Inflammatory macrophage treated with lipopolysaccharide for 1 hour (primary cell): ENCODE measurements around the gene TMCO6.
"Not testable (repeated sequence)": the region's sequence is repeated elsewhere in the genome, so short reads cannot be mapped to it uniquely, and the experiment has no call there.

Experiments
- DNase-seq, 2 donors: peaks; one replicate each; pipeline ENCODE4 v3.0.0-alpha.2; 2020 to 2022

TMCO6 gene

DNA sequence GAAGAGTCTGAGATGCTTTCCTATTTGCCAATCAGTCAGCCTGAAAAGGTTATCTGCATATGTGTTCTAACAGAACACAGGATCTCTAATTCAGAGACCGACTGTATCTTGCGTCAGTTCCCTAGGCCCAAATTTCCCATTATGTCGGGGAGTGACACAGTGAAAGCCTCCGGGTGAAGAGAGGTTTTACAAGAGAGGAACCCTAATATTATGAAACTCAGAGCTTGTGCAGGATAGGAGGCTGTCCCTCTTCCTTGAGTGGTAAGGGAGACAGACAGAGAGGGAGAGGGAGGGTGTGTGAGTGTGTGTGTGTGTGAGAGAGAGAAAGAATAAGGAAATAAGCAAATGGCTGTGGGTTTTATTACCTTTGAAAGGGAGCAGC is 8.2 kb upstream of the TMCO6 start:
- peak; percentile 93 to 95 for DNase-seq

- DNase-seq = no peak
These were observed 7.4 kb upstream of the TMCO6 start for GRCh38 chr5:140631831-140632365.

- DNase-seq = peak; percentile 77 to 86
These were observed 6.8 kb upstream of the TMCO6 start for GRCh38 chr5:140632366-140633020.

DNA sequence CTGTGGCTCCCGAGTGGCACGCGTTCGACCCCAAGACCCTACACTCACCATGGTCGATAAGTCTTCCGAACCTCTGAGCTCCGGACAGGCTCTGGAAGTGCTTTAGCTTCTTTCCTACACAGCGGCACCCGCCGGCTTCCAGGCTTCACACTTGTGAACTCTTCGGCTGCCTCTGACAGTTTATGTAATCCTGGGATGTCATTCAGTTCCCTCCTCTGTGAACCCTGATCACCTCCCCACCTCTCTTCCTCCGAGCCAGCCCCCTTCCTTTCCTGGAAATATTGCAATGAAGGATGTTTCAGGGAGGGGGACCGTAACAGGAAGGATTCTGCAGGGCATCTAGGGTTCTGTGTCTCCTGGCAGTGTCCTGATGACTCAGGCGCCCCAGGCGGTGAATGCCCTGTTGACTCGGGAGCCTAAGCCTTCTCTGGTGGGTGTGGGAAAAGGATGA is 6.2 kb upstream of the TMCO6 start, which contains the start of gene CD14:
Gene CD14 (minus strand): TSS at position 155 of the 451 bp plus-strand sequence. CDS start 104 bp downstream, at position 51.
- peak; percentile 80 to 93 for DNase-seq

DNA sequence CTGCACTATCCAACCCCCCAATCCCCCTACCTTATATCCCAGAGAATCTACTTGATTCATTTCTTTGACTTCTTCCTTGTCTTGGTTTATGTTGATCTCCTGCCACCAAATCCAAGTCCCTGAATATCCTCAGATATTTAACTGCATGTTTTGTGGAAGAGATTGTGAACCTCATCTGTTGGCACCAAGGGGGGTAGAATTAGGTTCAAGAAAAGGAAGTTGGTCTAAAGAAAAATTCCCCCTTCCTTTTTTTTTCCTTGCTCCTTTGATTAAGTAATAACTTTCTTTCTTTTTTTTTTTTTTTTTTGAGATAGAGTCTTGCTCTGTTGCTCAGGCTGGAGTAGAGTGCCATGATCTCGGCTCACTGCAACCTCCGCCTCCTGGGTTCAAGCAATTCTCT is 5.8 kb upstream of the TMCO6 start:
- peak; percentile 60 to 72 for DNase-seq

GRCh38 chr5:140634103-140634502 is 5.1 kb upstream of the TMCO6 start:
- DNase-seq = no peak

- DNase-seq = no peak
These were observed 3.7 kb upstream of the TMCO6 start for GRCh38 chr5:140635291-140636257.

DNA sequence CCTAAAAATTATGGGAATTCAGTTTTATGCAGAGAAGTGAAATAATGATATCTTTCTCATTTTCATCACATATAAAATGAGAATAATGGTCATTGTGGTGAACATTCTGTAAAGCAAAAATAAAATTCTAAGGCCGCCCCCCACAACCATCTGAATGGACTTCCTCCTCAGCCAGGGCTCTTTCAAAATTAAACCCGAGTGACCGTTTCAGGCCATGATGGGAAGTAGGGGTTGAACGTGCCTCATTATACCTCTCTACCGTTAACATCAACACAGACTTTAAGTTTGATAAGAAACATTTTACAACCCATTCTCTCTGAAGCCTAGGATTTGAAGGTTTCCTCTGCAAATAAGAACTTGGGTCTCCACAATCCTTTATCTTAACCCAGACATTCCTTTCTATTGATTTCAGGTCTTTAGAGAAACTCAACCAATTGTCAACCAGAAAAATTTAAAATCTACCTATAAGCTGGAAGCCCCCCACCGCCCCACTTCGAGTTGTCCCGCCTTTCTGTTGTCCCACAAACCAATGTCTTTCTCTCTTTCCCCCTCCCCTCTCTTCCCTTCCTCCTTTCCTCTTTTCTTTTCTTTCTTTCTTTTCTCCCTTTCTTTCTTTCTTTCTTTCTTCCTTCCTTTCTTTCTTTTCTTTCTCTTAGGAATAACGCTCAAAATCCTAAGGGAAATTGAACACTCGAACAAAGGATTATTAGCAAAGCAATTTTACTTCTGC is 1.7 kb upstream of the TMCO6 start:
- peak in 1 of 2 donors; percentile 34 for DNase-seq

GRCh38 chr5:140638898-140639147 is 428 bp upstream of the TMCO6 start:
- not testable (repeated sequence) for DNase-seq

GRCh38 chr5:140641716-140642115 is 2.5 kb downstream of the TMCO6 start:
- no peak for DNase-seq

GRCh38 chr5:140642718-140643117 is 3.5 kb downstream of the TMCO6 start:
- DNase-seq = no peak

- no peak for DNase-seq
These were observed 7.8 kb downstream of the TMCO6 start for GRCh38 chr5:140647042-140647419.

DNA sequence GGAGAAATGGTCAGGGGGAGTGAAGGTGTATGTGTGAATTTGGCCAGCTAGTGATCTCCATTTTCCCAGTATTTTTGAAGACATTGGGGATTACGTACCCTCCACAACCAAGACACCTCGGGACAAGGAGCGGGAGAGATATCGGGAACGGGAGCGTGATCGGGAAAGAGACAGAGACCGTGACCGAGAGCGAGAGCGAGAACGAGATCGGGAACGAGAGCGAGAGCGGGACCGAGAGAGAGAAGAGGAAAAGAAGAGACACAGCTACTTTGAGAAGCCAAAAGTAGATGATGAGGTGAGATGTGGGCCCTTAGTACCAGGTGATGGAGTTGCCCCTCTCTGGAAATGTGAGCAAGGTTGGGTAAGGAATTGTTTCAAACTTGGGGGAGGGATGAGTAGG is 19.6 kb downstream of the TMCO6 start:
- DNase-seq = no peak

DNA sequence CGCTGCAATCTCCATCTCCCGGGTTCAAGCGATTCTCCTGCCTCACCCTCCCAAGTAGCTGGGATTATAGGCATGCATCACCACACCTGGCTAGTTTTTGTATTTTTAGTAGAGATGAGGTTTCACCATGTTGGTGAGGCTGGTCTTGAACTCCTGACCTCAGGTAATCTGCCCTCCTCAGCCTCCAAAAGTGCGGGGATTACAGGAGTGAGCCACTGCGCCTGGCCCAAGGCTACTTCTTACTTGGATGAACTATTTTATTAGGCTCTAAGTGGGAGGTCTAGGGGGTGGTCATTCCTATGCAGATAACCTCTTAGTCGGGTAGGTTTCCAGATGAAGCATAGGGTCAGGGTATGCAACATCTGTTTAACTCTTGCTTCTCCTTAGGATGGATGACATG is 21.1 kb downstream of the TMCO6 start:
- not testable (repeated sequence) for DNase-seq

DNA sequence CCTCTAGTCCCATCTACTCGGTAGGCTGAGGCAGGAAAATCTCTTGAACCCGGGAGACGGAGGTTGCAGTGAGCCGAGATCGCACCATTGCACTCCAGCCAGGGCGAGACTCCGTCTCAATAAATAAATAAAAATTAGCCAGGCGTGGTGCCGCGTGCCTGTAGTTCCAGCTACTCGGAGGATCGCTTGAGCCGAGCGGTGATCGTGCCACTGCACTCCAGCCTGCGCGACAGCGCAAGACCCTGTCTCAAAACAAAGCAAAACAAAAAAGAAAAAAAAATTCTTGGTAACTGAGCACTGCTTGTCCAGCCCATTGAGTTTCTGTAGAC is 24.7 kb downstream of the TMCO6 start:
- no peak for DNase-seq

- DNase-seq = peak; percentile 95 to 96
These were observed 25.3 kb downstream of the TMCO6 start, which contains the start of gene WDR55 for GRCh38 chr5:140664359-140665119. Gene WDR55 (plus strand): TSS chr5:140664904. CDS start chr5:140664913, 9 bp downstream.

GRCh38 chr5:140671035-140671434 is 31.8 kb downstream of the TMCO6 start:
- DNase-seq = not testable (repeated sequence)

GRCh38 chr5:140671472-140672125 is 32.3 kb downstream of the TMCO6 start:
- DNase-seq = no peak

- peak; percentile 22 to 29 for DNase-seq
These were observed 33.4 kb downstream of the TMCO6 start for GRCh38 chr5:140672455-140673186.

DNA sequence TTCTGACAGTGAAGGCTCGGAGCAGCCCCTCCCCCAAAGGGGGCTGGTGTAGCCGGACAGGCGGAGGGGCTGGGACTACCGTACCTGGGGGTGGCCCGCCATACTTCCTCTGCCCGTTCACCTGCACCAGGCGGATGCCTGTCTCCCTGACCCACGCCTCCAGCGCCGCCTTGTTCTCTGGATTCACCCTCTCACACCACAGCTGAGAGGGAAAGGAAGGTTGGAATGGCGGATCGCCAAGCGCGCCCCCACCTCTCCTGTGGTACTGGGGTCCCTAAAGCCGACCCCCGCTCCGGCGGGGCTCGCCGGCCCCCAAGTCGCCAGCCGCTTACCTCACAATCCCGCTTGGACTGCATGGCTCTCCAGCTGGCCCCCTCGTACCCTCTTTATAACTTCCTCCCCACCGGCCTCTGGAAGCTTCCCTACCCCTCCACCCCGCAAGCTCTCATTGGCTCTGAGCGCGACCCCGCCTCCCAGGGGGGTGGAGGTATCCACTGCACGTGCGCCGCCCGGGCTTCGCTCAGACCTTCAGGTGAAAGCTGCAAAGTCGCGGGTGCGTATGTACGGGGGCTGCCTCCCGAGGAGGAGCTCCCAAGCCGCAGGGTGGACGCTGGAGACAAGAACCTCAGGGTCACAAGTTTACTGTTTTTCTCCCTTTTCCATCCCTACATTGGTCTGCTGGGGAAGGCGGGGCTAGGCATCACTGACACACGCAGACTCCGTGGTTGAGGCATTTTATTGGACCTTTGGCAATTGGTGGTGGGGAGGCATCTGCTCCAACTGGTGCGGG is 34.1 kb downstream of the TMCO6 start, which contains the start of gene DND1:
Gene DND1 (minus strand): TSS at position 390 of the 790 bp plus-strand sequence. CDS start 34 bp downstream, at position 356.
- DNase-seq = no peak
